Hepatocyte (in vitro differentiated cells): ENCODE measurements around the gene TSPAN9.

Source experiments
- CTCF ChIP-seq: fragments of 200-600 bp; sonication (generic); IDR thresholded peaks from 2 replicates; pipeline ENCODE4 v1.5.1; 2016; ENCODE audit warnings: antibody characterized with exemption, mild to moderate bottlenecking; ENCODE audit not compliant: poor library complexity
- EZH2 ChIP-seq: fragments of 200-600 bp; sonication (generic); IDR thresholded peaks from 2 replicates; pipeline ENCODE4 v1.6.1; 2016; ENCODE audit warnings: antibody characterized with exemption, mild to moderate bottlenecking, borderline replicate concordance
- EZH2phosphoT487 ChIP-seq: fragments of 200-600 bp; sonication (generic); IDR thresholded peaks from one replicate; pipeline ENCODE4 v1.6.1; 2018; ENCODE audit warnings: antibody characterized with exemption, mild to moderate bottlenecking, low read depth, moderate library complexity; ENCODE audit not compliant: unreplicated experiment, severe bottlenecking

- TF ChIP-seq CTCF (no peak), EZH2 (no peak), EZH2phosphoT487 (no peak)
Observed at GRCh38 chr12:3295646-3296408, 218.6 kb downstream of the TSPAN9 start.
